SK-N-SH treated with all-trans-retinoic acid at 6 μM for 48 hours (cell line): ENCODE data around the gene PIGU.

ENCODE experiments used
- TOX ChIP-seq: fragments of 250-450 bp; sonication (Bioruptor Pico); IDR thresholded peaks from 2 replicates; pipeline ENCODE4 v1.8.0; 2021; ENCODE audit warnings: mild to moderate bottlenecking, moderate library complexity, borderline replicate concordance
- ZFP30 ChIP-seq: fragments of 450-650 bp; formaldehyde crosslinking; IDR thresholded peaks from 2 replicates; pipeline ENCODE4 v1.5.0; 2022; ENCODE audit warnings: mild to moderate bottlenecking, moderate library complexity
- TF ChIP-seq, protein P1 (sequence below): fragments of 250-450 bp; sonication (Bioruptor Pico); IDR thresholded peaks from 2 replicates; pipeline ENCODE4 v1.5.1; 2021; ENCODE audit warnings: mild to moderate bottlenecking, moderate library complexity

Gene PIGU

DNA sequence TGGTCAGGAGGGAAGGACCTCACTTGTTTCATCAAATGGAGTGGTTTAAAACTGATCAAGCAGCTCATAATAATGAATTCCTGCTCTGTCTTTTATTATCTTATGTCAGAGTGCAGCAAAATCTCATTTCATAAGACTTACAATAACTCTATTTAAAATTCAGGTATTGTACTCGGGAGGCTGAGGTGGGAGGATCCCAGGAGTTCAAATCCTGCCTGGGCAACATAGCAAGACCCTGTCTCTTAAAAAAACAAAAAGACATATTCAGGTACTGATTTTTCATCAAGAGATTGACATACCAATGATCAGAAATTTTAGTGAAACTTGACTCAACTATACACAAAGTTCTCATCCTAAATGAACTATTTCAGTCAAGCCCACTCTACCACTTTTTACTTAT lies 166.3 kb downstream of the PIGU start (continued):
- no peak for TF ChIP-seq ZFP30 (CRISPR knock-in tag)
- TF ChIP-seq, protein P1, sequence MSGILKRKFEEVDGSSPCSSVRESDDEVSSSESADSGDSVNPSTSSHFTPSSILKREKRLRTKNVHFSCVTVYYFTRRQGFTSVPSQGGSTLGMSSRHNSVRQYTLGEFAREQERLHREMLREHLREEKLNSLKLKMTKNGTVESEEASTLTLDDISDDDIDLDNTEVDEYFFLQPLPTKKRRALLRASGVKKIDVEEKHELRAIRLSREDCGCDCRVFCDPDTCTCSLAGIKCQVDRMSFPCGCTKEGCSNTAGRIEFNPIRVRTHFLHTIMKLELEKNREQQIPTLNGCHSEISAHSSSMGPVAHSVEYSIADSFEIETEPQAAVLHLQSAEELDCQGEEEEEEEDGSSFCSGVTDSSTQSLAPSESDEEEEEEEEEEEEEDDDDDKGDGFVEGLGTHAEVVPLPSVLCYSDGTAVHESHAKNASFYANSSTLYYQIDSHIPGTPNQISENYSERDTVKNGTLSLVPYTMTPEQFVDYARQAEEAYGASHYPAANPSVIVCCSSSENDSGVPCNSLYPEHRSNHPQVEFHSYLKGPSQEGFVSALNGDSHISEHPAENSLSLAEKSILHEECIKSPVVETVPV (CRISPR knock-in tag): no peak
- TF ChIP-seq TOX (CRISPR knock-in tag): no peak
